Right lobe of liver (tissue), 6 donors: ENCODE data around the gene DYNLL2. TPM values are rescaled to one million over a fixed set of nuclear protein-coding genes. Genes with fewer than 3 reads are reported as not detected.

Experiments used
- ATAC-seq, 4 donors: fragments of 200-7000 bp; cut with Tn5 transposase; one replicate each; pipeline ENCODE4 v1.9.1; 2020; ENCODE audit warnings: mild to moderate bottlenecking in 4 of 4, moderate library complexity in 4 of 4
- DNase-seq, 3 donors: peaks; one replicate each; pipeline ENCODE4 v3.0.0-alpha.2; 2020
- H3K27ac ChIP-seq, 3 donors: fragments of 200-600 bp; one replicate each; pipeline ENCODE4 v1.8.0; 2022
- H3K27me3 ChIP-seq, 2 donors: fragments of 200-600 bp; one replicate each; pipeline ENCODE4 v1.8.0; 2022
- H3K36me3 ChIP-seq, 4 donors: fragments of 200-600 bp; sonication (generic) in 1 of 4; one replicate each; pipeline versions ENCODE4 v1.5.1 to v1.8.0; 2017 to 2022; ENCODE audit warnings: control low read depth in 1 of 4
- H3K4me1 ChIP-seq, 4 donors: fragments of 200-600 bp; sonication (generic) in 1 of 4; one replicate each; pipeline versions ENCODE4 v1.5.1 to v1.8.0; 2017 to 2022; ENCODE audit warnings: control low read depth in 1 of 4
- H3K4me3 ChIP-seq, 3 donors: fragments of 200-600 bp; one replicate each; pipeline ENCODE4 v1.8.0; 2022
- H3K9me3 ChIP-seq, 4 donors: fragments of 200-600 bp; sonication (generic) in 1 of 4; one replicate each; pipeline versions ENCODE4 v1.5.1 to v1.8.0; 2017 to 2022; ENCODE audit warnings: control low read depth in 1 of 4
- CTCF ChIP-seq, 4 donors: fragments of 200-600 bp in 3 of 4; fragments of 450-650 bp in 1 of 4; IDR thresholded peaks; one replicate each; pipeline versions ENCODE4 v1.5.1 to v1.8.0; 2016 to 2022; ENCODE audit warnings: antibody characterized with exemption in 4 of 4, mild to moderate bottlenecking in 2 of 4
- POLR2A ChIP-seq: fragments of 450-650 bp; IDR thresholded peaks from one replicate; pipeline ENCODE4 v1.6.1; 2017; ENCODE audit warnings: antibody characterized with exemption, mild to moderate bottlenecking
- WGBS: methylation state at CpG from one replicate; pipeline ENCODE4 v1.1.6; 2018; ENCODE audit warnings: low coverage, low lambda C conversion rate; ENCODE audit not compliant: insufficient coverage; ENCODE audit errors: missing lambda C conversion rate; 5-methylcytosine and 5-hydroxymethylcytosine counted together
- intact Hi-C, 2 donors: fragments of 100-400 bp; cut with DNase I; formaldehyde crosslinking; loops; one replicate each; pipeline versions ENCODE4 v1.11.2 to v1.14.1; 2022
- total RNA-seq, 6 experiments: library from RNA; depleted of rRNA in 2 of 6; stranded (reverse); fragments of >200 nt in 2 of 6; fragmentation: NEBNext Ultra II Directional in 3 of 6; extraction: Animal tissue kit (Norgen Biotek cat#: 25700) in 3 of 6; gene quantifications; one replicate each; pipeline versions ENCODE4 v1.1.0 to v1.2.4, GENCODE V29; 2016 to 2023
- donor health status: DM: no; HTN: yes; CAD: no.
- donor health status: DM: no; HTN: no; CAD: no.
- donor health status: DM: no; HTN: no; CAD: no.
- donor health status: DM: no; HTN: yes; CAD: no.
- donor health status: DM: no; HTN: yes; CAD: no.

Gene DYNLL2
- total RNA-seq, 6 experiments from 2014 or later = 13.3 to 28.7 (median 17.7) TPM

- no peaks in the 10 kb centered on the region for H3K4me1 ChIP-seq
- no peak for ATAC-seq
- H3K4me3 ChIP-seq = no peak overlapping the region
- TF ChIP-seq CTCF (IDR thresholded peaks at IDR 0.05) (no peak), POLR2A (no peak)
- WGBS = 27% methylated on average over 1 of the region's 1 CpG
- H3K9me3 ChIP-seq = no peaks in the 10 kb centered on the region
- no peak for DNase-seq
- H3K27me3 ChIP-seq = no peaks in the 10 kb centered on the region
- H3K27ac ChIP-seq = no peak overlapping the region
- no peaks in the 10 kb centered on the region for H3K36me3 ChIP-seq
- intact Hi-C loops = no loop called here
Observed at GRCh38 chr17:58107306-58107705, 24.1 kb downstream of the DYNLL2 start.

- intact Hi-C loops = no loop called here
- no peaks in the 10 kb centered on the region for H3K9me3 ChIP-seq
- WGBS = 73% methylated on average over 1 of the region's 1 CpG
Observed at GRCh38 chr17:58109197-58109596, 26.0 kb downstream of the DYNLL2 start.

GRCh38 chr17:58110012-58110411 lies 26.8 kb downstream of the DYNLL2 start:
- Histone ChIP-seq H3K4me1 (no peaks in the 10 kb centered on the region), H3K27me3 (no peaks in the 10 kb centered on the region), H3K36me3 (no peaks in the 10 kb centered on the region), H3K4me3 (no peak overlapping the region), H3K27ac (no peak overlapping the region), H3K9me3 (no peaks in the 10 kb centered on the region)
- 54% methylated on average over 3 of the region's 5 CpGs for WGBS
- ATAC-seq (no peak), DNase-seq (no peak)
- intact Hi-C loops = loop anchor here (10.0 kb wide), 2 partner anchors 245 to 975 kb away; no protein-coding TSS in a partner anchor
- TF ChIP-seq CTCF (IDR thresholded peaks at IDR 0.05) = no peak

More at GRCh38 chr17:58109197-58109596, 26.0 kb downstream of the DYNLL2 start:
- H3K27ac ChIP-seq = no peak overlapping the region
- no peak for ATAC-seq
- no peaks in the 10 kb centered on the region for H3K27me3 ChIP-seq
- H3K36me3 ChIP-seq = no peaks in the 10 kb centered on the region
- no peak overlapping the region for H3K4me3 ChIP-seq
- DNase-seq = no peak
- no peak for TF ChIP-seq CTCF (IDR thresholded peaks at IDR 0.05)
- TF ChIP-seq POLR2A = no peak
- no peaks in the 10 kb centered on the region for H3K4me1 ChIP-seq

GRCh38 chr17:58111676-58112075 lies 28.5 kb downstream of the DYNLL2 start:
- H3K4me1 ChIP-seq = no peaks in the 10 kb centered on the region
- intact Hi-C loops = loop anchor here (10.0 kb wide), 2 partner anchors 247 to 977 kb away; no protein-coding TSS in a partner anchor
- H3K4me3 ChIP-seq = no peak overlapping the region
- no peak overlapping the region for H3K27ac ChIP-seq
- H3K27me3 ChIP-seq = no peaks in the 10 kb centered on the region
- no peaks in the 10 kb centered on the region for H3K36me3 ChIP-seq
- no peaks in the 10 kb centered on the region for H3K9me3 ChIP-seq
- no peak for TF ChIP-seq CTCF (IDR thresholded peaks at IDR 0.05)
- TF ChIP-seq POLR2A = no peak
- WGBS = 37% methylated on average over 3 of the region's 3 CpGs
- ATAC-seq (no peak), DNase-seq (no peak)
